HFFc6 (cell line): ENCODE results near the gene POU6F1. TPM values are rescaled to one million over a fixed set of nuclear protein-coding genes. Genes with fewer than 3 reads are reported as not detected.

Source experiments
- DNase-seq: peaks from one replicate; pipeline ENCODE4 v3.0.0-alpha.2; 2018
- H3K27ac Mint-ChIP-seq: 2 replicates; pipeline ENCODE4 v1.8.0; 2020; ENCODE audit warnings: mild to moderate bottlenecking, mixed read lengths
- H3K27me3 Mint-ChIP-seq: 2 replicates; pipeline ENCODE4 v1.8.0; 2021; ENCODE audit warnings: mild to moderate bottlenecking, moderate library complexity, mixed read lengths; ENCODE audit not compliant: insufficient read depth
- H3K36me3 Mint-ChIP-seq: 2 replicates; pipeline ENCODE4 v1.8.0; 2021; ENCODE audit warnings: low read depth, mixed read lengths
- H3K4me1 Mint-ChIP-seq: 2 replicates; pipeline ENCODE4 v1.8.0; 2020; ENCODE audit warnings: low read depth, mixed read lengths
- H3K4me3 Mint-ChIP-seq: 2 replicates; pipeline ENCODE4 v1.8.0; 2020; ENCODE audit warnings: mild to moderate bottlenecking, moderate library complexity, mixed read lengths
- H3K9me3 Mint-ChIP-seq: 2 replicates; pipeline ENCODE4 v1.8.0; 2020; ENCODE audit warnings: mild to moderate bottlenecking, mixed read lengths
- CTCF ChIP-seq: fragments of 200-600 bp; sonication (generic); IDR thresholded peaks from 2 replicates; pipeline ENCODE4 v1.5.0; 2021; ENCODE audit warnings: antibody characterized with exemption, mild to moderate bottlenecking
- total RNA-seq, 6 experiments: library from RNA; stranded (reverse); fragmentation: NEBNext Ultra II Directional; extraction: Animal tissue kit (Norgen Biotek cat#: 25700); gene quantifications; 2 replicates in 1 of 6; 3 replicates in 5 of 6; pipeline ENCODE4 v1.2.3, GENCODE V29; 2021

The POU6F1 gene
- total RNA-seq, 6 experiments from 2014 or later, result 3.6 to 5.8 (median 4.2) TPM

DNA sequence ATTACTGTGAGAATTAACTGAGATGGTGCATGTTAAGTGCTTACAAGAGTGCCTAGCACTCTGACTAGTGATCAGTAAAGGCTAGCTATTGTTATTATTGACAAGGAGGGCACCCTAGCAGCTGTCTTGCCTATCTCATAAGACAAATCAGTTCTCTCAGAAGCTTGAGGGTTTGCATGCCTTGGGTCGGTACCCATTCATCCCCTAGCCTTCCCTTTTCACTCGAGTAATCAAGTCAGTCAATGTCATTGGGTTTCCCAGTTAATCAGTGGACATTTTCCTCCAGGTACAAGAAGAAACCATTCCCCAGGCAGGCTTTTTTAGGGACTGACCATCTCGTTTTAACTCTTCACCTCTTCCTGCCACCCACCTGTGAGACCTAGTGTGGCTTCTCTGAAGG, 34.5 kb downstream of the POU6F1 start:
- H3K27ac Mint-ChIP-seq, result no peak overlapping the region
- no peak for DNase-seq
- peaks cover 17% of the 10 kb centered on the region for H3K27me3 Mint-ChIP-seq
- no peaks in the 10 kb centered on the region for H3K36me3 Mint-ChIP-seq
- no peak overlapping the region for H3K4me3 Mint-ChIP-seq
- no peak for TF ChIP-seq CTCF
- H3K9me3 Mint-ChIP-seq, result no peaks in the 10 kb centered on the region
- H3K4me1 Mint-ChIP-seq, result no peaks in the 10 kb centered on the region

- peaks cover 17% of the 10 kb centered on the region for H3K27me3 Mint-ChIP-seq
- no peak for DNase-seq
- TF ChIP-seq CTCF, result no peak
- H3K27ac Mint-ChIP-seq, result no peak overlapping the region
- no peaks in the 10 kb centered on the region for H3K4me1 Mint-ChIP-seq
- H3K9me3 Mint-ChIP-seq, result no peaks in the 10 kb centered on the region
- H3K4me3 Mint-ChIP-seq, result no peak overlapping the region
- H3K36me3 Mint-ChIP-seq, result no peaks in the 10 kb centered on the region
These were observed 36.3 kb downstream of the POU6F1 start for GRCh38 chr12:51181558-51181957.

GRCh38 chr12:51177897-51178296, 40.0 kb downstream of the POU6F1 start:
- H3K9me3 Mint-ChIP-seq, result no peaks in the 10 kb centered on the region
- no peak overlapping the region for H3K27ac Mint-ChIP-seq
- no peaks in the 10 kb centered on the region for H3K36me3 Mint-ChIP-seq
- DNase-seq, result no peak
- no peak overlapping the region for H3K4me3 Mint-ChIP-seq
- H3K27me3 Mint-ChIP-seq, result peaks cover 3% of the 10 kb centered on the region; the same call in 1 of the 2 replicates
- no peak for TF ChIP-seq CTCF
- peaks cover 9% of the 10 kb centered on the region; the same call in 1 of the 2 replicates for H3K4me1 Mint-ChIP-seq

DNA sequence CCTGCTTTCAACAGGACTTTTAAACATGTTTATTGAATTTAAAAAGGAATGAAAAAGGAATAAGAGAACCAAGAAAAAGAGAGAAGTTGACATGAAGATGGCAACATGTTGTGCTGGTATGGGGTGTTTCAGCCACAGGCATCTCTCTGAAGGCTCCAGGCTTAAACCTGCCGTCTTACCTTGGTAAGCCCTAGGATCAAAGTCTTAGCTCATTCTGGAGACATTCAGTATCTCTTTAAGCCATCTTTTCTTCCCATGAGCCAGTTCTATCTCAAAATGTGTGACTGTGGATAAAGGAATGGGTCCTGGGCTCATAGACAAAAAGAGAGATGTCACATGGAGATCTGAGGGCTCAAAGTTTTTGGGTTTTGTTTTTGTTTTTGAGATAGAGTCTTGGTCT, 43.4 kb downstream of the POU6F1 start:
- Mint-ChIP-seq H3K27me3 (peaks cover 4% of the 10 kb centered on the region), H3K36me3 (no peaks in the 10 kb centered on the region), H3K4me3 (peak overlapping the region; percentile 15; the same call in 1 of the 2 replicates), H3K4me1 (peaks cover 13% of the 10 kb centered on the region), H3K27ac (peak overlapping the region; percentile 31; the same call in 1 of the 2 replicates), H3K9me3 (no peaks in the 10 kb centered on the region)
- no peak for DNase-seq
- TF ChIP-seq CTCF, result no peak

GRCh38 chr12:51172515-51173431, 45.1 kb downstream of the POU6F1 start, which contains the start of gene TFCP2:
TFCP2 (minus strand) TSS chr12:51173135; CDS start chr12:51172422, 713 bp downstream.
- TF ChIP-seq CTCF, result no peak
- Mint-ChIP-seq H3K9me3 (no peaks in the 10 kb centered on the region), H3K4me1 (peaks cover 16% of the 10 kb centered on the region), H3K36me3 (no peaks in the 10 kb centered on the region), H3K4me3 (peak within 1 kb of the TSS; percentile 77), H3K27me3 (peaks cover 1% of the 10 kb centered on the region; the same call in 1 of the 2 replicates), H3K27ac (peak within 1 kb of the TSS; percentile 71)
- DNase-seq, result peak; percentile 93
